Activated naive CD8-positive, alpha-beta T cell treated with anti-CD3 and anti-CD28 coated beads, Interleukin-2, amount 50 U/mL, for 16 hours (primary cell): Measurements from ENCODE around the gene GAST.
A peak's percentile ranks its signal among the peaks of the same experiment; 100 is the strongest.
"Not testable (repeated sequence)": the region's sequence is repeated elsewhere in the genome, so short reads cannot be mapped to it uniquely, and the experiment has no call there.

Experiments used
- DNase-seq: peaks from one replicate; pipeline ENCODE4 v3.0.0-alpha.2; 2020; ENCODE audit warnings: low read depth, low spot score

GAST gene, protein sequence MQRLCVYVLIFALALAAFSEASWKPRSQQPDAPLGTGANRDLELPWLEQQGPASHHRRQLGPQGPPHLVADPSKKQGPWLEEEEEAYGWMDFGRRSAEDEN

DNA sequence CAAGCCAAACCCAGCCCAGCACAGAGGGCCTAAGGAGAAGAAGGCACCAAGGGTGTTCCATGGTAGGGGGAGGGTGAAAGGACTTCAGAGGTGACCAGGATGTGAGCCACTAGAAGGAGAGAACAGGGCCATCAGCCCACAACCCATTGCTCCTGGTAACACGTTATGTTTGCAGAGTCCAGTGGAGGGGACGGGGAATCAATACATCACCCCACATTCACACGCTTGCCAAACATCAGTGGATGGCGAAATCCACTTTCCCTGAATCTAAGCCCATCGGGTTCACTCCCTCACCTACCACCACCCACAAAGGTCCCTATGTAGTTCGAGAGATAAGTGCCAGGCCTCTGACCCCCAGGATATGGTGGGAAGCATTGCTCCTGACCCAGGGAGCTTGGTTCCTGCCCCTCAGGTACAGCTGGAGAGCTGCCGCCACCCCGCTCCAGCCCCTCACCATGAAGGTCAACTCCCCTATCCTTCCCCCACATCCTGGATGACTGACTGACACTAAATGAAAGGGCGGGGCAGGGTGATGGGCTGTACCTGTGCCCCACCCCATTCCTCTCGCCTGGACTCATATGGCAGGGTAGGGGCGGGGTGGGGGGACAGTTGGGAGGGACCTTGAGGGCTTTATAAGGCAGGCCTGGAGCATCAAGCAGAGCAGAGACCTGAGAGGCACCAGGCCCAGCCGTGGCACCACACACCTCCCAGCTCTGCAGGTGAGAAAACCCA is at the start of gene GAST:
Gene GAST, plus strand, starts transcription at position 663 of the 732 bp plus-strand sequence. CDS start 3,106 bp downstream, outside the sequence.
- no peak for DNase-seq

DNA sequence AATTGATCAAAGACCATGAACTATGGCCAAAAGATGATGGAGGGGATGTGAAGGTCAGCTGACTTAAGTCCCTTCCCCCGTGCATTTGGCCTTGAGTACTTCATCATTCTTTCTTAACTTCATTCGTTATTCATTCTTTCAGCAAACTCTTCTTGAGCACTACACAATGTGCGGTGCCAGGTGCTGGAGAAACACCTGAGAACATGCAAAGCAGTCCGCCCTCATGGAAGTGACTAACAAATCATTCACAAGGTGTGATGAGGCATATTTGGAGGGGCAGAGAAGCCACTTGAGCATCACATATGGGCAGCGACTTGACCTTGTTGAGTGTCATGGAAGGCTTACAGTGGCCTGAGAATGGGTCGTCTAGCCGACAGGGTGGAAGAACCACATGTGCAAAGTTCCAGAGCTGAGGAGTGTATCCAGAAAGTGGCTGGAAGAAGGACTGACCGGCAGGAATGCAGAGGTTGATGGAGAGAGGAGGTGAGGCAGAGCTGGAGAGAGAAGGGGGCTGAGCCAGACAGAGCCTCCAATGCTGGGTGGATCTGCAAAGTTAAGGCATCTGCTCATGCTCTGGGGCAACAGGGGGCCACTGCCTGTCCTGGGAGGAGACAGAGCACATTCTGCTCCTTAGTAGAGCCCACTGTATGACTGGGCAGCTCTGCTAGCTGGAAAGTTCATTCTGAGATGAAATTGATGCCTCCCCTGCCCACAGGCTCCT is 48.5 kb upstream of the GAST start:
- DNase-seq = no peak

DNA sequence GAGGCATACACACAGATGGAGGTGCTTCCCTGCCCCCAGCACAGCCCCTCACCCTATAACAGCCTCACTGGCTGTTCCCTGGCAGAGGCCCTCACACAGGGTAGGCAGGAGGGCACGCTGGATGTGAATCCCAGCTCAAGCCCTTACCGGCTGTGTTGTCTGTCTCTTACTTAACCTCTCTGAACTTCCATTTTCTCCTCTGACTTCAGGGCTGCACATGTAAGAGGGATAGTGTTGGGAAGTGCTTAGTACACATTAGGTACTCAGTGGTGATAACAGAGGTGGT is 48.0 kb upstream of the GAST start:
- DNase-seq = no peak

DNA sequence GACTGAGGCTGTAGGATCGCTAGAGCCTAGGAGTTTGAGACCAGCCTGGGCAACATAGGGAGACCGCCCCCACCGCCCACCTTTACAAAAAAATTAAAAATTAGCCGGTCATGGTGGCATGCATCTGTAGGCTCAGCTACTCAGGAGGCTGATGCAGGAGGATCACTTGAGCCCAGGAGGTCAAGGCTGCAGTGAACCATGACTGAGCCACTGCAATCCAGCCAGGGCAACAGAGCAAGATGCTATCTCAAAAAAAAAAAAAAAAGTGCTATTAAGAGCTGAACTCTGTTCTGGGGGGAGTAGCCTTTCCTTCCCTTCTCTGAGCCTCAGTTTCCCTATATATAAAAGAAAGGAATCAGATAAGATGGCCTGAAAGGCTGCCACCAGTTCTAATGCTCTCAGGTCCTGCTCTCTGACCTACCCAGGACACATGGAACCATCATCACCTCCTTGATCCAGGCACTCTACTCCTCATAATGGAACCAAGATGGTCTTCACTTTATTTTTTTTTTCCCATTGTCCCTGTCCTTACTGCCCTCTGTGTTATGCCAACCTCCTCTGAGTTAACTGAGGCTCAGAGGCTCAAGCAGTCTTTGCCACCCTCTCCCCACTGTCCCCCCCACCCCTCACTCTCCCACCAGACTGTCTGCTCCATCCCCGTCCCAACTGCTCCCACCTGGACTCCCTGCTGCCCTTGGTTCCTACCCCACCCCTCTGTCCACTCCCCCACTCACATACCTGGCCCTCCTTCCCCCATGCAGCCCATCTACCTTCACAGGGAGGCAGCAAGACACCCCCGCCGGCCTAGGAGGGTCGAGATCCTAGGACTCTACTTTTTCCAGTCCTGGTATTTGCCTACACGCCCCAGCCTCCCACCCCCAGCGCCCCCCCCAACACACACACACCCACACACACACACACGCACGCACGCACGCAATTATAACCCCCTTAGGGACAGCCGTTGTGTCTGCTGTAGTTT is 47.3 kb upstream of the GAST start:
- no peak for DNase-seq

DNA sequence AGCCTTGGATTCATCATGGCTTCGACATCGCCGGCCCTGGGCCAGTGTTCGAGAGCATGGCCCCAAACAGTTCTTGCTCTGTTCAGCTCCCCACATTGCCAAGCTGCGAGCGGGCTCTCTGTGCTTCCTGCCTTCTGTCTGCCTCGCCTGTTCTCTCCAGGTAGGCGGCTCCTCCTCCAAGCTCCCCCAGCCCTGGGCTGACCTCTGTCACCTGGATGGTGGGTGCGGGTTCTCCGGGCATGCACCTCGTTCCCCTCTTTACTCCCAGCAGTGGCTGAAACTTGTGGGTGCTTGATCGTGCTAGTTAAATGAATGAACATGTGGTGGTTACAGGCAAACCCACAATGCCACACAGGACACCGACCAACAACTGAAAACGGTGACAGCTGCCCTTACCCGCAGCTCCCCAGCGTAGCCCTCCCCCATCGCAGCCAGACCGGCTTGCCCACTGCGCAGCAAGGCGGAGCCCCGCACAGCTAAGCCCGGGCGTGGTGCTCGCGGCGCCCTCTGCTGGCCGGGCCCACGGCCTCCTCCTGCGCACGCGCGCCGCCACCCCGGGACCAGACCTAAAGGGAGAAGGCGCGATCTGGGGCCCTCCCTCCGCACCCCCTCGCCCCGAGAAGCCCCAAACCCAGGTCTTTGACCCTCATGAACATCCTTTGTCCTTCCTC is 46.4 kb upstream of the GAST start:
- peak; percentile 74 for DNase-seq

DNA sequence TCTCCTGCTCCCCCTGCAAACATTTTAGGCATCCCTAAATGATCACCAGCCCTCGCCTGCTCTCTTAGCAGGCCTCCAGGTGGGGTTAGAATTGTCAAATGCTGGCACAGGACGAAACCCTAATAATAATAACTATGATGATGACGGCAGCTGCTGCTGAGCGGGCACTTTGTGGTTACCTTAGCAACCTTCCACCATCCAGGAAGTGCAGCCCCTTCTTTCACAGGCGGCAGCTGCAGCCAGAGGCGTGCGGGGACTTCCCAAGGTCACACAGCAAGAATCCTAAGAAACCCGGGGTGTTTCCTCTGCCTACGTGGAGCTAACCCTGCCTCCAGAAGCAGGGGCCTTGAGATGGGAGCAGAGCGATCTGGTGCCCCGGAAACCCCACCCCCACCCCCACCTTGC is 45.9 kb upstream of the GAST start:
- DNase-seq = peak; percentile 42

DNA sequence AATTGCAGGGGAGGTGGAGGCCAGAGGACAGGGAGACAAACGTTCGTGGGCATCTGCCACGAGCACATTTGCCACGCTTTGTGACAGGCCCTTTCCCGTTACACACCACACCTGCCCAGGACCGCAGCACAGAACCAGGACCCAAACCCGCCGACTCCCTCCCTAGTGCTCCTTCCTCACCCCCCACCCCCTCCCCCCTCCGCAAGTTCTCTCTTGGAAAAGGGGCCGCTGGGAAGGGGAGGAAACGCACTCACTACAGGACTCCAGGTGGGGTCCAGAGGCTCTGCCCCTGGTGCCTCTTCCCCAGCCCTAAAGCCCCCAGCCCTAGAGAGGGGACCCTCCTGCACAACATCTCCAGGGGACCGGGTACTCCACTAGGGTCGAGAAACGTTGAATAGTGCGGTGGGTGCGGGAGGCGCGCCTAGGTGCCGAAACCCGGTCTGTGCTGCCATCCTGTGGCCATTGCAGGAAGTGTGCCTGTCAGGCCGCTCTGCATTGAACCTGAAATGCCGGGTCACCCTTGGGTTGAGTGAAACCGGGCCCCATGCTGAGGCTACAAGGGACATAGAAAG is 45.3 kb upstream of the GAST start:
- DNase-seq = peak; percentile 80

DNA sequence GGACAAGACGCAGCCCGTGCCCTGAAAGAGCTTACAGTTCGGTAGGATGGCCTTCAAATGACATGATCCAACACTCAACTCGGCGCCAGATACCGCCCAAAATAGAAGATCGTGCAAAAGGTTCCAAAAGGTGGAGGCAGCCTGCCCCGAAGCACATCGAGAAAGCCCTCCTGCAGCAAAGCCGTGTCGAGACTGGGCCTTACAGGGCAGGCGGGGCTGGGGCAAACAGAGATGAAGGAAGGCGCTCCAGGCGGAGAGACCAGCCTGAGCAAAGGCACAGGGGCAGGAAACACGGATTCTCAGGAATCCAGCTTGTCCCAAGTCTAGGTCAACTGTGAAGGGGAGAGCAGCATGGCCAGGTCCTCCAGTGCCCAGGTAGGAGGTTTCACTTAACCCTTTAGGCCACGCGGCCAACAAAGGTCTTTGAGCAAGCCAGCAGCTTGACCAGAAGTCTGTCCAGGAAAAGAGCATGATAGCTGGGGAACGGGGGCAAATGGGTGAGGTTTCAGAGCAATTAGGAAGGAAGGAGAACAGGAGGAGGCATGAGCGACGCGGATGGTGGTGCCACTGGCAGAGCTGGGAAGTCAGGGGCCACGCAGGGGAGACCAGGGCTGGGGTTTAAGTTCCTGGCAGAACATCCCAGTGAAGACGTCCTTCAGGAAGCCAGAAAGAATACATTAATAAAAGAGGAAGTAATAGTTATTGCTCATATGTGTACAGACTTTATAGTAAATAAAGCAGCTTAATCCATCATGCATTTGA is 44.7 kb upstream of the GAST start:
- DNase-seq = no peak

DNA sequence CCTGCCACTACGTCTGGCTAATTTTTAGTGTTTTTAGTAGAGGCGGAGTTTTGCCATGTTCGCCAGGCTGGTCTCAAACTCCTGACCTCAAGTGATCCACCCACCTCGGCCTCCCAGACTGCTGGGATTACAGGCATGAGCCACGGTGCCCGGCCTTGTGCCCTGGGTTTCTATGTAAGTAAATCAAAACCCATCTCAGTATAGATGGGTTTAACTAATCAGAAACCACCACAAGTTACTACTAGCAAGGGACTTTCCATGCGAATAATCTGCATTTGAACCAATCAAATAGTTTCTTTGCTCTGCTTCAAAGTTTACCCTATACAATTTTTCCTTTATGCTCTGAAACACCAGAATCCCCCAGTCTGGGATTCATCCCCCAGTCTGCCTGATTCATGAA is 40.0 kb upstream of the GAST start:
- DNase-seq = no peak

DNA sequence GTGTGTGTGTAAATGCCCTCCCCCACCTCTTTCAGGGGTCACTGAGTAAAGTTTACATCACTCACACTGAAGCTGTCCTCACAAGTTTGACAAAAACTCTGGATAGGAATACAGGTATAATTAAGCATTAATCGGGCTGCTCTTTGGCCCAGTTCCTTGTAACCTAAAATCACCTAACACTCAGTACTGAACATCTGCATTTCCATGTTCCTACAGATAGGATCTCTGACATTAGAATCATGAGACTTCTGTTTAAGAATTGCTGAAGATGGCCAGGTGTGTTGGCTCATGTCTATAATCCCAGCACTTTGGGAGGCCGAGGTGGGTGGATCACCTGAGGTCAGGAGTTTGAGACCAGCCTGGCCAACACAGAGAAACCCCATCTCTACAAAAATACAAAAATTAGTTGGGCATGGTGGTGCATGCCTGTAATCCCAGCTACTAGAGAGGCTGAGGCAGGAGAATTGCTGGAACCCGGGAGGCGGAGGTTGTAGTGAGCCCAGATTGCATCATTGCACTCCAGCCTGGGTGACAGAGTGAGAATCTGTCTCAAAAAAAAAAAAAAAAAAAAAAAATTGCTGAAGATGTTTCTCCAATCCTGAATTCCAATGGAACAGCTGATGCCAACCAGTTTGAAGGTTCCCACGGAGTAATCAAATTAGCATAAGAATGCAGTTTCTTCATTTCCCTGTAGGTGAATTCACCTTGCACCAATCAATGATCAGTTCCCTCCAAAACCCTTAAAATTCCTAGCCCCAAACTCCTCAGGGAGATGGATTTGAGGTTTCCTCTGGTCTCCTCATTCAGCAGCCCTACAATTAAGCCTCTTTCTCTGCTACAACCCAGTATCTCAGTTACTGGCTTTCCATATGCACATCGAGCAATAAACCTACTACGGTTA is 36.7 kb upstream of the GAST start:
- DNase-seq = not testable (repeated sequence)

DNA sequence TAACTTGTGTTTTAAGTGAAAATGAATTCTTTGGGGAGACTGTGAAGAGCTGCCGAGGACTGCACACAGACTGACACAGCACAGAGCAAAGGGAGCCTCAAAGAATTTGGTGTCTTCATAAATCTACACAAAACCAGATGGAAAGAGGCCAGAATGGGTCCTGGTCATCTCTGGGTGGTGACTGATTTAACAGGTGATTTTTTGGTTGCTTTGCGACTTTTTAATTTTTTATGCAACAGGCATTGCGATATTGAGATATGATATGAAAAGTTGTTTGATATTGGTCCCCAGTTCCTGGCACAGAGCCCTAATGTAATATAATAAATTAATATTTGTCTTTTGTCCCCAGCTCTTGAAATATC is 36.1 kb upstream of the GAST start:
- DNase-seq = no peak

DNA sequence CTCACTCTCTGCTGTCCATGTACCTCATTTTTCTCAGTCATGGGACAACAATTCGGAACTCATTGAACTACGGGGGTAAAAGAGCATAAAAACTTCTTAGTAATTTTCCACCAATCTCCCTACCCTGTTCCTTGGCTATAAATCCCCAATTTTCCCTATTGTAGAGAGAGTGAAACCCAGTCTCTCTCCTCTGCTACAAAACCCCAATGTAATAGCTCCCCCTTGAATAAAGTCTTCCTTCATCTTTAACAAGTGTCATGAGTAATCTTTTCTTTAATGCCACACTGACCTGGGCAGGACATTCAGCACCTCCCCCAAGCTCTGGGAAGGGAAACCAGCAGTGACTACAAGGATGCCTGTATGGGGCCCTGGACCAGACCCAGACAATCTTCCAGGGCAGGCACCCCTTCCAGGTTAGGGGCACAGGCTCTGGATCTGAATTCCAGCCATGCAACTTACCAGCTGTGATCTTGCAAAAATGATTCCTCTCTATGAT is 33.7 kb upstream of the GAST start:
- no peak for DNase-seq

DNA sequence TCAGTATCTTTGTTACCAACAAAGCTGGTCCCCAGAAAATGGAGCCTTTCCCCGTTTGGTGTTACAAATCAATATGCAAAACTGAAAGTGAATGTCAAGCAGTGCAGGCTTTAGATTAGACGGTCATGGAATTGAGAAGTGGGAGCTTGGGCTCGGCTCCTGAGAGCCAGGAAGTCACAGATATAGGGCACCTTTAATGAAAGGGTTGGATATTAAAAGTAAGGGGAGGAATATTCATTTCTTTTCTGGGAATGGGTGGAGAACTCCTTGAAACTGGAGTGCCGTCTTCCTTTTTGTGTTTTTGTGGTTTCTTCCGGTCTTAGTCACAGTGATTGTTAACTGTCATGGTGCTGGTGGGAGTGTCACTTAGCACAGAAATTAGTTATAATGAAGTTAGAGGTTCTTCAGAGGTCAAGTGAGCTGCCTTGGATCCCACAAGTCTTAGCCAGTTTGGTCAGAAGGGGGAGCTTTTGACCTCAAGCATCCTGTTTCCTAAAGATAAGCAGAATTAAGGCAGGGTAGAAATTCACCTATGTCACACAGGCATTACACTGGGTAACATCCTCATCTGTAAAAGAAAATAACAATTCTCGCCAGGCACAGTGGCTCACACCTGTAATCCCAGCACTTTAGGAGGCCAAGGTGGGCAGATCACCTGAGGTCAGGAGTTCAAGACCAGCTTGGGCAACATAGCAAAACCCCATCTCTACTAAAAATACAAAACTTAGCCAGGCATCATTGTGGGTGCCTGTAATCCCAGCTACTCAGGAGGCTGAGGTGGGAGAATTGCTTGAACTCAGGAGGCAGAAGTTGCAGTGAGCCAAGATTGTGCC is 33.0 kb upstream of the GAST start:
- no peak for DNase-seq

DNA sequence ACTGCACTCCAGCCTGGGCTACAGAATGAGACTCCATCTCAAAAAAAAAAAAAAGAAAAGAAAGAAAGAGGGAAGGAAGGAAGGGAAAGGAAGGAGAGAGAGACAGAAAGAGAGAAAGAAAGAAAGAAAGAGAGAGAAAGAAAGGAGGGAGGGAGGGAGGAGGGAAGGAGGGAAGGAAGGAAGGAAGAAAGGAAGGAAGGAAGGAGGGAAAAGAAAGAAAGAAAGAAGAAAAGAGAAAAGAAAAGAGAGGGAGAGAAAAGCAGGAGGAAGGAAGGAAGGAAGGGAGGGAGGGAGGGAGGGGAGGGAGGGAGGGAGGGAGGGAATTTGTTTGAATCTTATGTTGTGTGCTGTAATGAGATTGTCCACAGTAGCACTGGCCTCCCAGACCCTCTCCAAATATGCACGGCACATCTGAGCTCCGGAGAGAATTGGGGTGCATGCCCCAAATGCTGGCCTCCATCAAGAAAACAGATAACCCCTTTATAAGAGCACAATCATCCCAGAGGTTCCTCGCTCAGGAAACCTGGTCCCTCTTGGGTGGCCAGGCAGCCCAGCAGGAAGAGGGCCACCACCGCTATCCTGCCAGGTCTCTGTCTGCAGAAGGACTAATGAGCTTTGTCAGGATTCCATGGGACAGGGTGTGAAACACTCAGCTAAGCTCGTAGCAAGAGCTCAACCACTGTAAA is 32.2 kb upstream of the GAST start:
- no peak for DNase-seq

DNA sequence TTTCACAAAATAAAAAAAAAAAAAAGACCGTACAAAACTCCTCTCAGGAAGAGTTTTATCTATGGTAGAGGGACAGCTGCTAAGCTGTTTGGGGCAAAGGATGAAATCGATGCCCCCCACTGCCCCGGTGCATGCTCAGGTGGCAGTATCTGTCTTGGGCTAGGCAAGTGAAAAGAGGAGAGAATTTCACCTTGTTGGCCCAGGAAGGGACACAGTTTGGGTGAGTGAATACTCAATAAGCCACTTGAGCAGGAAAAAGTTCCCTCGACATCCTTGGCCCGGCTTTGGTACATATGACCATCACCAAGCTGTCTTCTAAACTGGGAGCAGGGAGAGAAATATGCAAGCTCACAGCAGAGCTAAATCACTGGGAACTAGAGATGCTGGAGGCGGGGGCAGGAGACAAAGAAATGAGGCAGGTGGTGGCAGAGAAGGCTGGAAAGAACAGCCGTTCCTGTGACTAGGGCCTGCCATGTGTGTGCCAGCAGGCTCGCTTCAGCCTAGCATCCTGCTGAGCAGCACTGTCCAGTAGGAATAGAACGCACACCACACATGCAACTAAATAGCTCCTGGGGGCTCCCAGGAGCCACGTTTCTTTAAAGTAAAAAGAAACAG is 31.6 kb upstream of the GAST start:
- DNase-seq = no peak

DNA sequence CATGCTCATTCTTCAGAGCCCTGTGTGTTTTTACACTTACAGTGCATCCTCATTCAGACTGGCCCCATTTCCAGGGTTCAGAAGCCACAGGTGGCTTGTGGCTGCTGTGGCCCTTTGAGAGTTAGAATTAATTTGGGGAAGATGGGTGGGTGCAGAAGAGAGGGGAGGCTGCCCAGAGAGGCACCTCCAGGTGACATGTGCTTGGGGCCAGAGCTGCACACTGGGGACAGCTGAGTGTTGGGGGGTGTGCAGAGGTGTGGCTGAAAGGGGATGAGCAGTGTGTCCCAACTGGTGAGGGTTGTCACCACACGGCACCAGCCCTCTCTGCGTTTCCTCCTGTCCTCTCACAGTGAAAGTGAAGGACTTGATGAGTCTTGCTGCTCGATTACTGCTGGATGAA is 30.4 kb upstream of the GAST start:
- no peak for DNase-seq

DNA sequence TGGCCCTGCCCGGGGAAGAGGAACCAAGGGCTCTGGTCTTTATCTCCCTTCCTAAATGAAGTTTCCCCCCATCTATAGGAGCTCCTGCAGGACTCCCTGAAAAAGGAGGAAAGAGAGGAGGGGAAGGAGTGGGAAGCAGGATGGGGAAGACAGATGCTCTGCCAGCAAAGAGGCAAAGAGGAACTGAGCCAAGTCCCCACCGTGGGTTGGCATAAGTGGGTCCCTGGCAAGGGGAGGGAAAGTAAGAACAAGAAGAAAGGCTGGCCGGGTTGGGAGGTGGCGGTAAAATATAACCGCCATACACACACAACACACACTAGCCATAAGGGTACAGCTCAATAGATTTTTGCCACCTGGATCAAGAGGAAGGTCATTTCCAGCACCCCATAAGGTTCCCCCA is 29.5 kb upstream of the GAST start:
- DNase-seq = no peak
